Heart left ventricle (tissue), 13 donors: ENCODE measurements around the gene CPA5.

Experiments used
- CTCF ChIP-seq, 12 donors: fragments of 200-600 bp; sonication (generic) in 4 of 12; IDR thresholded peaks; one replicate each; pipeline versions ENCODE4 v1.5.0 to v1.8.0; 2018 to 2022; ENCODE audit warnings: antibody characterized with exemption in 12 of 12, mild to moderate bottlenecking in 5 of 12
- POLR2A ChIP-seq, 2 donors: fragments of 450-650 bp; IDR thresholded peaks; one replicate each; pipeline ENCODE4 v1.6.1; 2017; ENCODE audit warnings: antibody characterized with exemption in 2 of 2, mild to moderate bottlenecking in 2 of 2, moderate library complexity in 2 of 2
- donor health status: ischemic (EF 13 %, LVEDD 7.1; RV severe dilation, severe dysfunction).
- donor health status: DM: no; HTN: yes; CAD: no.
- donor health status: DM: no; HTN: no; CAD: no.
- donor health status: ischemic (EF 25% LVEDD 6.9; RV normal size, moderate dysfunction).
- donor health status: ischemic (EF 25% LVEDD 5.7; RV mildly dilated, moderate dysfunction).
- donor health status: ischemic (EF 35%, LVEDD 5.7; RV mildly dilated, moderate dysfunction).
- donor health status: nonischemic (EF 11% LVEDD 7.7; RV severe dilation, severe dysfunction).
- donor health status: DM: yes; HTN: yes; CAD: no.
- donor health status: PGD.
- donor health status: ischemic (EF 29% LVEDD 5.4; RV normal size, mild dysfunction).
- donor health status: nonischemic (EF 23%, LVEDD 6.1; RV moderate dilation, normal function).

- TF ChIP-seq POLR2A (IDR thresholded peaks at IDR 0.05) (no peak), CTCF (IDR thresholded peaks at IDR 0.05) (no peak)
Observed at GRCh38 chr7:130400120-130400572, 55.5 kb downstream of the CPA5 start.
